Nephron (organoid): Measurements from ENCODE around the gene ADGRB3.

Source experiments
- H3K27ac Mint-ChIP-seq, 3 experiments: 2 replicates each; pipeline ENCODE4 v1.8.0; 2020; ENCODE audit warnings: mixed read lengths in 3 of 3, mild to moderate bottlenecking in 2 of 3, moderate library complexity in 1 of 3
- H3K27me3 Mint-ChIP-seq: 2 replicates; pipeline ENCODE4 v1.8.0; 2021; ENCODE audit warnings: low read depth, mild to moderate bottlenecking, moderate library complexity, mixed read lengths
- H3K36me3 Mint-ChIP-seq: 2 replicates; pipeline ENCODE4 v1.8.0; 2020; ENCODE audit warnings: low read depth, mixed read lengths
- H3K4me1 Mint-ChIP-seq: 2 replicates; pipeline ENCODE4 v1.8.0; 2020; ENCODE audit warnings: mixed read lengths
- H3K4me3 Mint-ChIP-seq, 3 experiments: 2 replicates each; pipeline ENCODE4 v1.8.0; 2020; ENCODE audit warnings: mild to moderate bottlenecking in 3 of 3, mixed read lengths in 3 of 3, moderate library complexity in 2 of 3
- H3K9me3 Mint-ChIP-seq: 2 replicates; pipeline ENCODE4 v1.8.0; 2020; ENCODE audit warnings: mixed read lengths
- CTCF ChIP-seq, 3 experiments: fragments of 200-600 bp; sonication (generic); IDR thresholded peaks; one replicate each; pipeline ENCODE4 v1.5.0; 2021; ENCODE audit warnings: antibody characterized with exemption in 3 of 3; ENCODE audit not compliant: unreplicated experiment in 3 of 3

ADGRB3 gene

GRCh38 chr6:68695403-68695802 is 60.3 kb downstream of the ADGRB3 start:
- Mint-ChIP-seq H3K4me1 (no peaks in the 10 kb centered on the region), H3K27ac (no peak overlapping the region), H3K4me3 (no peak overlapping the region), H3K27me3 (no peaks in the 10 kb centered on the region), H3K9me3 (no peaks in the 10 kb centered on the region), H3K36me3 (no peaks in the 10 kb centered on the region)
- TF ChIP-seq CTCF (IDR thresholded peaks at IDR 0.05; ENCODE audit: unreplicated experiment in 3 of 3) = no peak

GRCh38 chr6:68695838-68696237 is 60.8 kb downstream of the ADGRB3 start:
- H3K9me3 Mint-ChIP-seq = no peaks in the 10 kb centered on the region
- no peaks in the 10 kb centered on the region for H3K27me3 Mint-ChIP-seq
- no peaks in the 10 kb centered on the region for H3K36me3 Mint-ChIP-seq
- H3K27ac Mint-ChIP-seq = no peak overlapping the region
- no peak overlapping the region for H3K4me3 Mint-ChIP-seq
- no peaks in the 10 kb centered on the region for H3K4me1 Mint-ChIP-seq
- TF ChIP-seq CTCF (IDR thresholded peaks at IDR 0.05; ENCODE audit: unreplicated experiment in 3 of 3) = no peak

GRCh38 chr6:68697394-68697793 is 62.3 kb downstream of the ADGRB3 start:
- no peaks in the 10 kb centered on the region for H3K9me3 Mint-ChIP-seq
- no peaks in the 10 kb centered on the region for H3K27me3 Mint-ChIP-seq
- no peak overlapping the region for H3K4me3 Mint-ChIP-seq
- H3K4me1 Mint-ChIP-seq = no peaks in the 10 kb centered on the region
- H3K36me3 Mint-ChIP-seq = no peaks in the 10 kb centered on the region
- no peak overlapping the region for H3K27ac Mint-ChIP-seq
- TF ChIP-seq CTCF (IDR thresholded peaks at IDR 0.05; ENCODE audit: unreplicated experiment in 3 of 3) = no peak

GRCh38 chr6:68701159-68701558 is 66.1 kb downstream of the ADGRB3 start:
- TF ChIP-seq CTCF (IDR thresholded peaks at IDR 0.05; ENCODE audit: unreplicated experiment in 3 of 3) = no peak
- no peaks in the 10 kb centered on the region for H3K4me1 Mint-ChIP-seq
- no peak overlapping the region for H3K4me3 Mint-ChIP-seq
- no peaks in the 10 kb centered on the region for H3K27me3 Mint-ChIP-seq
- no peaks in the 10 kb centered on the region for H3K36me3 Mint-ChIP-seq
- H3K9me3 Mint-ChIP-seq = no peaks in the 10 kb centered on the region
- H3K27ac Mint-ChIP-seq = no peak overlapping the region

GRCh38 chr6:68704485-68704884 is 69.4 kb downstream of the ADGRB3 start:
- H3K9me3 Mint-ChIP-seq = no peaks in the 10 kb centered on the region
- H3K27ac Mint-ChIP-seq = no peak overlapping the region
- H3K4me1 Mint-ChIP-seq = no peaks in the 10 kb centered on the region
- no peaks in the 10 kb centered on the region for H3K27me3 Mint-ChIP-seq
- no peak for TF ChIP-seq CTCF (IDR thresholded peaks at IDR 0.05; ENCODE audit: unreplicated experiment in 3 of 3)
- H3K36me3 Mint-ChIP-seq = no peaks in the 10 kb centered on the region
- no peak overlapping the region for H3K4me3 Mint-ChIP-seq

- no peaks in the 10 kb centered on the region for H3K36me3 Mint-ChIP-seq
- no peak overlapping the region for H3K27ac Mint-ChIP-seq
- H3K9me3 Mint-ChIP-seq = no peaks in the 10 kb centered on the region
- H3K4me3 Mint-ChIP-seq = no peak overlapping the region
- peaks cover 8% of the 10 kb centered on the region for H3K4me1 Mint-ChIP-seq
- no peaks in the 10 kb centered on the region for H3K27me3 Mint-ChIP-seq
- TF ChIP-seq CTCF (IDR thresholded peaks at IDR 0.05; ENCODE audit: unreplicated experiment in 3 of 3) = no peak
These were observed 74.0 kb downstream of the ADGRB3 start for GRCh38 chr6:68709091-68709490.
